Sigmoid colon (tissue), 7 donors: ENCODE results near the gene ANKRD33B. TPM values are rescaled to one million over a fixed set of nuclear protein-coding genes. Genes with fewer than 3 reads are reported as not detected.

Source experiments
- DNase-seq: peaks from one replicate; pipeline ENCODE4 v3.0.0-alpha.2; 2019
- H3K27ac ChIP-seq, 4 donors: fragments of 200-600 bp; sonication (generic); one replicate each; pipeline ENCODE4 v1.5.1; 2016 to 2019; ENCODE audit warnings: mild to moderate bottlenecking in 1 of 4
- H3K27me3 ChIP-seq, 3 donors: fragments of 200-600 bp; sonication (generic); one replicate each; pipeline ENCODE4 v1.5.1; 2019; ENCODE audit warnings: mild to moderate bottlenecking in 1 of 3
- H3K36me3 ChIP-seq, 4 donors: fragments of 200-600 bp; sonication (generic); one replicate each; pipeline ENCODE4 v1.5.1; 2016 to 2019
- H3K4me1 ChIP-seq, 4 donors: fragments of 200-600 bp; sonication (generic); one replicate each; pipeline ENCODE4 v1.5.1; 2017 to 2019
- H3K4me3 ChIP-seq, 4 donors: fragments of 200-600 bp; sonication (generic); one replicate each; pipeline ENCODE4 v1.5.1; 2017 to 2019; ENCODE audit warnings: mild to moderate bottlenecking in 2 of 4, moderate library complexity in 1 of 4
- H3K9me3 ChIP-seq, 4 donors: fragments of 200-600 bp in 3 of 4; sonication (generic) in 3 of 4; one replicate each; pipeline versions ENCODE4 v1.5.1 to v1.6.1; 2013 to 2019
- CTCF ChIP-seq, 4 experiments: fragments of 450-650 bp in 3 of 4; fragments of 200-600 bp in 1 of 4; IDR thresholded peaks; one replicate each; pipeline ENCODE4 v1.5.1; 2016 to 2019; ENCODE audit warnings: antibody characterized with exemption in 4 of 4, mild to moderate bottlenecking in 3 of 4, moderate library complexity in 2 of 4
- EP300 ChIP-seq, 4 donors: sonication (generic); formaldehyde crosslinking; IDR thresholded peaks; one replicate each; pipeline ENCODE4 v1.6.1; 2017; ENCODE audit warnings: antibody characterized with exemption in 4 of 4
- POLR2A ChIP-seq, 2 donors: fragments of 450-650 bp; IDR thresholded peaks; one replicate each; pipeline ENCODE4 v1.6.1; 2016; ENCODE audit warnings: antibody characterized with exemption in 2 of 2, mild to moderate bottlenecking in 2 of 2, moderate library complexity in 2 of 2
- POLR2AphosphoS5 ChIP-seq, 4 donors: sonication (generic); formaldehyde crosslinking; IDR thresholded peaks; one replicate each; pipeline ENCODE4 v1.6.1; 2017; ENCODE audit warnings: antibody characterized with exemption in 4 of 4
- WGBS, 2 donors: extraction: QIAGEN DNeasy Blood & Tissue Kit; methylation state at CpG; one replicate each; pipeline ENCODE4 v1.1.7; 2013; 5-methylcytosine and 5-hydroxymethylcytosine counted together
- intact Hi-C: fragments of 100-400 bp; cut with DNase I; formaldehyde crosslinking; loops from one replicate; pipeline ENCODE4 v1.15.1; 2023
- polyA plus RNA-seq, 3 donors: library from polyadenylated mRNA; stranded (reverse); fragments of 200-250 nt; gene quantifications; one replicate each; pipeline ENCODE4 v1.2.3, GENCODE V29; 2013
- total RNA-seq, 4 donors: library from RNA; depleted of rRNA; stranded (reverse); fragments of >200 nt; gene quantifications; one replicate each; pipeline ENCODE4 v1.1.0, GENCODE V29; 2016
- donor health status: healthy with polysubstance abuse.
- donor health status: Bipolar disorder and iron deficiency.
- donor health status: healthy.

The ANKRD33B gene
- total and polyA plus RNA-seq, 7 donors: 0.23 to 4.6 (median 2.7) TPM

- Histone ChIP-seq H3K4me1 (peaks cover 0 to 4% (median 0%) of the 10 kb centered on the region in 4 donors), H3K4me3 (no peak overlapping the region), H3K27ac (peak overlapping the region in 3 of 4 donors; percentile 35 to 51 (median 45)), H3K9me3 (no peaks in the 10 kb centered on the region), H3K36me3 (no peaks in the 10 kb centered on the region), H3K27me3 (peaks cover 0 to 43% (median 3%) of the 10 kb centered on the region in 3 donors)
- intact Hi-C loops: no loop called here
- no peak for DNase-seq
- 86 to 90% methylated on average over 3 of the region's 3 CpGs for WGBS, 2 donors
- TF ChIP-seq POLR2A (IDR thresholded peaks at IDR 0.05) (no peak), EP300 (IDR thresholded peaks at IDR 0.05) (no peak), CTCF (IDR thresholded peaks at IDR 0.05) (no peak), POLR2AphosphoS5 (IDR thresholded peaks at IDR 0.05) (no peak)
These were observed 12.1 kb upstream of the ANKRD33B start for GRCh38 chr5:10551782-10552138.

- Histone ChIP-seq H3K4me3 (no peak overlapping the region), H3K27me3 (peaks cover 0 to 39% (median 3%) of the 10 kb centered on the region in 3 donors), H3K9me3 (no peaks in the 10 kb centered on the region), H3K4me1 (peaks cover 0 to 4% (median 0%) of the 10 kb centered on the region in 4 donors), H3K36me3 (no peaks in the 10 kb centered on the region), H3K27ac (peak overlapping the region in 3 of 4 donors; percentile 35 to 51 (median 45))
- intact Hi-C loops: no loop called here
- DNase-seq: peak; percentile 52
- 84 to 86% methylated on average over 14 of the region's 14 CpGs for WGBS, 2 donors
- TF ChIP-seq POLR2AphosphoS5 (IDR thresholded peaks at IDR 0.05): no peak
- no peak for TF ChIP-seq CTCF (IDR thresholded peaks at IDR 0.05)
- no peak for TF ChIP-seq POLR2A (IDR thresholded peaks at IDR 0.05)
- no peak for TF ChIP-seq EP300 (IDR thresholded peaks at IDR 0.05)
These were observed 11.4 kb upstream of the ANKRD33B start for GRCh38 chr5:10552183-10553143.

GRCh38 chr5:10553476-10553875 lies 10.4 kb upstream of the ANKRD33B start:
- Histone ChIP-seq H3K27ac (no peak overlapping the region), H3K4me3 (no peak overlapping the region), H3K36me3 (no peaks in the 10 kb centered on the region), H3K27me3 (peaks cover 0 to 39% (median 3%) of the 10 kb centered on the region in 3 donors), H3K9me3 (no peaks in the 10 kb centered on the region), H3K4me1 (peaks cover 0 to 4% (median 0%) of the 10 kb centered on the region in 4 donors)
- TF ChIP-seq POLR2A (IDR thresholded peaks at IDR 0.05) (no peak), EP300 (IDR thresholded peaks at IDR 0.05) (no peak), CTCF (IDR thresholded peaks at IDR 0.05) (no peak), POLR2AphosphoS5 (IDR thresholded peaks at IDR 0.05) (no peak)
- intact Hi-C loops: no loop called here
- 81 to 91% methylated on average over 7 of the region's 7 CpGs for WGBS, 2 donors
- peak; percentile 34 for DNase-seq

GRCh38 chr5:10555277-10555684 lies 8.6 kb upstream of the ANKRD33B start:
- no peak for TF ChIP-seq CTCF (IDR thresholded peaks at IDR 0.05)
- no peak for TF ChIP-seq POLR2A (IDR thresholded peaks at IDR 0.05)
- no peak for TF ChIP-seq POLR2AphosphoS5 (IDR thresholded peaks at IDR 0.05)
- TF ChIP-seq EP300 (IDR thresholded peaks at IDR 0.05): no peak
- peak; percentile 45 for DNase-seq
- H3K36me3 ChIP-seq: no peaks in the 10 kb centered on the region
- peaks cover 0 to 44% (median 3%) of the 10 kb centered on the region in 3 donors for H3K27me3 ChIP-seq
- H3K4me3 ChIP-seq: no peak overlapping the region
- H3K27ac ChIP-seq: no peak overlapping the region
- intact Hi-C loops: no loop called here
- H3K4me1 ChIP-seq: peaks cover 0 to 4% (median 0%) of the 10 kb centered on the region in 4 donors
- H3K9me3 ChIP-seq: no peaks in the 10 kb centered on the region
- 63 to 73% methylated on average over 8 of the region's 8 CpGs for WGBS, 2 donors
